Stimulated activated CD4-positive, alpha-beta T cell treated with anti-CD3 and anti-CD28 coated beads, Interleukin-15, amount 100 ng/mL, for 24 hours (primary cell): ENCODE data around the gene HOXB2.

Experiments used
- DNase-seq: peaks from one replicate; pipeline ENCODE4 v3.0.0-alpha.2; 2020

HOXB2 gene

GRCh38 chr17:48578616-48579470 lies 33.9 kb upstream of the HOXB2 start:
- DNase-seq = peak; percentile 35

- peak; percentile 83 for DNase-seq
These were observed 33.2 kb upstream of the HOXB2 start, which contains the start of gene HOXB4 for GRCh38 chr17:48577946-48578615. TSS of gene HOXB4 (minus strand) at chr17:48578350. CDS start at chr17:48578319, 31 bp downstream.

- no peak for DNase-seq
These were observed 32.5 kb upstream of the HOXB2 start for GRCh38 chr17:48577330-48577945.

- peak; percentile 45 for DNase-seq
These were observed 31.8 kb upstream of the HOXB2 start for GRCh38 chr17:48576479-48577309.

GRCh38 chr17:48575673-48576478 lies 31.0 kb upstream of the HOXB2 start:
- DNase-seq = no peak

- no peak for DNase-seq
These were observed 30.2 kb upstream of the HOXB2 start for GRCh38 chr17:48575066-48575582.

GRCh38 chr17:48574505-48575065 lies 29.7 kb upstream of the HOXB2 start:
- no peak for DNase-seq

- DNase-seq = no peak
These were observed 27.0 kb upstream of the HOXB2 start for GRCh38 chr17:48571826-48572417.

GRCh38 chr17:48571024-48571818 lies 26.3 kb upstream of the HOXB2 start:
- DNase-seq = no peak

- DNase-seq = no peak
These were observed 25.6 kb upstream of the HOXB2 start for GRCh38 chr17:48570325-48571023.

GRCh38 chr17:48569674-48570324 lies 24.9 kb upstream of the HOXB2 start:
- DNase-seq = no peak

GRCh38 chr17:48569240-48569582 lies 24.3 kb upstream of the HOXB2 start:
- no peak for DNase-seq

- no peak for DNase-seq
These were observed 23.8 kb upstream of the HOXB2 start for GRCh38 chr17:48568499-48569239.

- no peak for DNase-seq
These were observed 22.9 kb upstream of the HOXB2 start for GRCh38 chr17:48567646-48568354.

- no peak for DNase-seq
These were observed 22.3 kb upstream of the HOXB2 start for GRCh38 chr17:48567209-48567608.

- DNase-seq = no peak
These were observed 21.8 kb upstream of the HOXB2 start for GRCh38 chr17:48566717-48567116.

GRCh38 chr17:48565925-48566710 lies 21.2 kb upstream of the HOXB2 start:
- no peak for DNase-seq
